K562 (cell line): ENCODE results near the gene CYP2A6. TPM values are rescaled to one million over a fixed set of nuclear protein-coding genes. Genes with fewer than 3 reads are reported as not detected.
A peak's percentile ranks its signal among the peaks of the same experiment; 100 is the strongest.

Source experiments
- ATAC-seq: fragments of 200-7000 bp; cut with Tn5 transposase; 3 replicates; pipeline ENCODE4 v1.9.1; 2020; ENCODE audit warnings: moderate library complexity
- BruUV-seq: library from RNA; stranded (reverse); fragments of 400-500 nt; replicated peaks from 2 replicates; lab custom pipeline; 2021; lab: Mats Ljungman, UMichigan
- CTCF ChIA-PET: fragments of 300-600 bp; formaldehyde crosslinking; extraction: SDS; loops from one replicate; lab custom pipeline; 2021; ENCODE audit warnings: low intra/inter-chr PET ratio; lab: Yijun Ruan, JAX
- POLR2A ChIA-PET: fragments of 300-600, 350-650 bp; sonication (Branson Sonifier 250); formaldehyde crosslinking; extraction: SDS; loops from one replicate; lab custom pipeline; 2021; ENCODE audit warnings: antibody characterized with exemption, inconsistent platforms; lab: Yijun Ruan, JAX
- DNase-seq, 4 experiments: peaks; one replicate each; pipeline versions ENCODE4 v3.0.0 to v3.0.0-alpha.2; 2011 to 2018; ENCODE audit warnings: low spot score in 3 of 4, mixed read lengths in 3 of 4; ENCODE audit errors: extremely low read depth in 1 of 4
- FAIRE-seq: peaks from 2 replicates; lab custom pipeline; 2011; peaks lifted over from hg19 to GRCh38; lab: Jason Lieb, UNC
- H2AFZ ChIP-seq: 2 replicates; pipeline ENCODE4 v1.6.0; 2011; ENCODE audit warnings: low read depth, low read length, control low read depth, inconsistent platforms
- H3K27ac ChIP-seq: fragments of 200-600 bp; 3 replicates; pipeline ENCODE4 v1.8.0; 2011; ENCODE audit warnings: low read depth, mild to moderate bottlenecking, control low read depth, inconsistent platforms, low read length, moderate library complexity, mixed read lengths; ENCODE audit errors: extremely low read depth
- H3K27me3 ChIP-seq, 2 experiments: fragments of 300-600 bp in 1 of 2; 2 replicates in 1 of 2; 3 replicates in 1 of 2; pipeline versions ENCODE4 v1.6.0 to v1.8.0; 2011; ENCODE audit warnings: inconsistent platforms in 2 of 2, low read length in 2 of 2, mild to moderate bottlenecking in 1 of 2, mixed read lengths in 1 of 2, moderate library complexity in 1 of 2; ENCODE audit not compliant: control insufficient read depth in 2 of 2, insufficient read depth in 2 of 2
- H3K36me3 ChIP-seq: fragments of 300-600 bp; 3 replicates; pipeline ENCODE4 v1.8.0; 2011; ENCODE audit warnings: mild to moderate bottlenecking, low read length, inconsistent platforms; ENCODE audit not compliant: control insufficient read depth, insufficient read depth
- H3K4me1 ChIP-seq, 2 experiments: fragments of 200-600 bp in 1 of 2; replicated peaks in 1 of 2; 2 replicates in 1 of 2; 3 replicates in 1 of 2; pipeline versions ENCODE4 v1.5.1 to v1.8.0; 2011; ENCODE audit warnings: inconsistent platforms in 2 of 2, low read length in 2 of 2, mild to moderate bottlenecking in 1 of 2, mixed read lengths in 1 of 2, moderate library complexity in 1 of 2; ENCODE audit not compliant: control insufficient read depth in 2 of 2, insufficient read depth in 2 of 2
- H3K4me2 ChIP-seq: 2 replicates; pipeline ENCODE4 v1.6.1; 2011; ENCODE audit warnings: low read length, control low read depth, inconsistent platforms, mixed read lengths; ENCODE audit not compliant: insufficient read depth
- H3K4me3 ChIP-seq: fragments of 200-600 bp; sonication (generic), shearing (Covaris generic); 2 replicates; pipeline ENCODE4 v1.5.1; 2016; ENCODE audit warnings: control low read depth, inconsistent platforms
- H3K79me2 ChIP-seq: fragments of 200-600 bp; 3 replicates; pipeline ENCODE4 v1.8.0; 2011; ENCODE audit warnings: low read length, inconsistent platforms; ENCODE audit not compliant: control insufficient read depth, insufficient read depth
- H3K9ac ChIP-seq, 2 experiments: 2 replicates each; pipeline versions ENCODE4 v1.6.0 to v1.6.1; 2011; ENCODE audit warnings: low read depth in 2 of 2, low read length in 2 of 2, control low read depth in 1 of 2, inconsistent platforms in 1 of 2, mild to moderate bottlenecking in 1 of 2, mixed read lengths in 1 of 2; ENCODE audit not compliant: insufficient read depth in 1 of 2
- H3K9me1 ChIP-seq: one replicate; pipeline ENCODE4 v1.6.0; 2011; ENCODE audit warnings: inconsistent platforms, mild to moderate bottlenecking, low read length, moderate library complexity; ENCODE audit not compliant: control insufficient read depth, insufficient read depth
- H3K9me3 ChIP-seq: replicated peaks from 2 replicates; pipeline ENCODE4 v1.5.1; 2011; ENCODE audit warnings: low read depth, low read length, inconsistent platforms; ENCODE audit not compliant: control insufficient read depth, insufficient read depth
- H4K20me1 ChIP-seq: replicated peaks from 2 replicates; pipeline ENCODE4 v1.6.1; 2011; ENCODE audit warnings: low read length, inconsistent platforms, mixed read lengths; ENCODE audit not compliant: control insufficient read depth, insufficient read depth
- ETS2 ChIP-seq: IDR thresholded peaks from 2 replicates; pipeline ENCODE4 v1.6.1; 2016; ENCODE audit warnings: borderline replicate concordance, missing genetic modification characterization, mild to moderate bottlenecking, moderate library complexity, missing compliant biosample characterization; ENCODE audit not compliant: poor library complexity, severe bottlenecking
- FOXP1 ChIP-seq: sonication (generic); formaldehyde crosslinking; IDR thresholded peaks from 2 replicates; pipeline ENCODE4 v1.8.0; 2022; ENCODE audit warnings: mild to moderate bottlenecking, missing genetic modification reagents
- HMBOX1 ChIP-seq: sonication (generic); IDR thresholded peaks from 2 replicates; pipeline ENCODE4 v1.6.1; 2016
- JUNB ChIP-seq: fragments of 450-650 bp; formaldehyde crosslinking; conservative IDR thresholded peaks from 2 replicates; pipeline ENCODE4 v1.4.0; 2020; ENCODE audit warnings: mild to moderate bottlenecking
- MCM3 ChIP-seq: fragments of 450-650 bp; IDR thresholded peaks from 2 replicates; pipeline ENCODE4 v1.6.1; 2016
- NONO ChIP-seq, 2 experiments: fragments of 200-400 bp in 1 of 2; fragments of 450-650 bp in 1 of 2; formaldehyde crosslinking in 1 of 2; IDR thresholded peaks; 2 replicates each; pipeline ENCODE4 v1.6.1; 2017; ENCODE audit warnings: low read depth in 2 of 2, mild to moderate bottlenecking in 2 of 2, moderate library complexity in 2 of 2, low read length in 1 of 2
- NR4A1 ChIP-seq, 2 experiments: fragments of 250-450 bp in 1 of 2; fragments of 450-650 bp in 1 of 2; sonication (Bioruptor Pico) in 1 of 2; IDR thresholded peaks; 2 replicates each; pipeline versions ENCODE4 v1.4.0 to v1.6.1; 2016 to 2020; ENCODE audit warnings: mild to moderate bottlenecking in 2 of 2, missing compliant biosample characterization in 1 of 2, missing genetic modification characterization in 1 of 2, moderate library complexity in 1 of 2
- SP2 ChIP-seq: IDR thresholded peaks from 2 replicates; pipeline ENCODE4 v1.6.1; 2011; ENCODE audit warnings: mild to moderate bottlenecking, low read depth, low read length, moderate library complexity; ENCODE audit not compliant: poor library complexity, severe bottlenecking; ENCODE audit errors: extremely low read depth
- TAF1 ChIP-seq: IDR thresholded peaks from 2 replicates; pipeline ENCODE4 v1.6.1; 2011; ENCODE audit warnings: mild to moderate bottlenecking, low read length, moderate library complexity; ENCODE audit not compliant: insufficient read depth, control insufficient read depth, severe bottlenecking; ENCODE audit errors: extremely low read depth
- TAF9B ChIP-seq: fragments of 450-650 bp; IDR thresholded peaks from 2 replicates; pipeline ENCODE4 v1.6.1; 2018; ENCODE audit warnings: mild to moderate bottlenecking; ENCODE audit not compliant: partially characterized antibody
- ZBTB11 ChIP-seq, 3 experiments: fragments of 200-800 bp in 1 of 3; fragments of 250-450 bp in 1 of 3; fragments of 450-650 bp in 1 of 3; sonication (Bioruptor Pico) in 1 of 3; sonication (Bioruptor generic) in 1 of 3; formaldehyde crosslinking in 1 of 3; IDR thresholded peaks; 2 replicates each; pipeline versions ENCODE4 v1.6.1 to v1.8.0; 2016 to 2022; ENCODE audit warnings: mild to moderate bottlenecking in 2 of 3, missing genetic modification characterization in 2 of 3, missing compliant biosample characterization in 1 of 3, moderate library complexity in 1 of 3
- ZNF277 ChIP-seq: fragments of 250-450 bp; sonication (Bioruptor Pico); IDR thresholded peaks from 2 replicates; pipeline ENCODE4 v1.8.0; 2022; ENCODE audit warnings: inconsistent platforms, mild to moderate bottlenecking, moderate library complexity, borderline replicate concordance
- ZNF780A ChIP-seq: fragments of 250-450 bp; sonication (Bioruptor Pico); IDR thresholded peaks from 2 replicates; pipeline ENCODE4 v1.5.0; 2021; ENCODE audit warnings: mild to moderate bottlenecking
- ZZZ3 ChIP-seq: fragments of 450-650 bp; IDR thresholded peaks from 2 replicates; pipeline ENCODE4 v1.6.1; 2016; ENCODE audit warnings: antibody characterized with exemption, mild to moderate bottlenecking, moderate library complexity
- WGBS: fragments of 100-300 bp; shearing (Covaris generic); methylation state at CpG from one replicate; pipeline ENCODE4 v1.1.6; 2016; ENCODE audit warnings: low coverage, mixed read lengths; ENCODE audit not compliant: insufficient coverage; ENCODE audit errors: missing lambda C conversion rate; 5-methylcytosine and 5-hydroxymethylcytosine counted together
- in situ Hi-C: fragments of 300-500 bp; cut with MboI; formaldehyde crosslinking; loops from 4 replicates; pipeline ENCODE4 v1.15.0; 2018; ENCODE audit warnings: inconsistent platforms, mixed read lengths
- intact Hi-C: fragments of 100-400 bp; cut with micrococcal nuclease; formaldehyde crosslinking; loops from 2 replicates; pipeline ENCODE4 v1.14.2; 2022
- polyA plus RNA-seq, 8 experiments: library from polyadenylated mRNA; depleted of rRNA in 4 of 8; stranded (reverse) in 5 of 8; unstranded in 3 of 8; fragments of >200 nt; fragmentation: Nextera tagmentation in 2 of 8; fragmentation: Illumina TruSeq in 1 of 8; extraction: Ambion mirVana in 2 of 8; extraction: Trizol in 1 of 8; gene quantifications; 2 replicates each; pipeline versions ENCODE4 v1.2.1 to v1.2.3, GENCODE V29; 2011 to 2014; ENCODE audit warnings: inconsistent platforms in 1 of 8, missing spikeins in 1 of 8
- total RNA-seq, 7 experiments: library from RNA; depleted of rRNA in 6 of 7; stranded (reverse); fragments of >200 nt in 6 of 7; fragmentation: Illumina TruSeq in 2 of 7; extraction: Trizol in 2 of 7; gene quantifications; 2 replicates each; pipeline versions ENCODE4 v1.2.1 to v1.2.3, GENCODE V29; 2011 to 2021; ENCODE audit warnings: low replicate concordance in 1 of 7

CYP2A6 gene
- total and polyA plus RNA-seq, 9 of the 15 experiments (the other 6 are each of a cell fraction or from before 2014, with no cell fraction given) = 0.31 TPM; not detected in 8

- no peak overlapping the region for H3K4me3 ChIP-seq
- WGBS = 31% methylated on average over 7 of the region's 7 CpGs
- POLR2A ChIA-PET = no interaction called here
- intact Hi-C loops = no loop called here
- no peak for FAIRE-seq
- no peak for ATAC-seq
- no peaks in the 10 kb centered on the region for H3K79me2 ChIP-seq
- H3K27ac ChIP-seq = peak overlapping the region; percentile 90
- CTCF ChIA-PET = no interaction called here
- 0 out of 3 replicates have a peak, but pooled peaks cover 3% of the 10 kb centered on the region for H3K36me3 ChIP-seq
- H3K4me2 ChIP-seq = no peak overlapping the region
- peak overlapping the region in 1 of 2 experiments; percentile 37; a peak in 2 of 4 replicates for H3K9ac ChIP-seq
- no TSS peak for BruUV-seq
- H3K9me3 ChIP-seq = no peaks in the 10 kb centered on the region
- no peaks in the 10 kb centered on the region for H3K9me1 ChIP-seq
- DNase-seq = peak in 1 of 4 experiments; percentile 30
- H2AFZ ChIP-seq = peak overlapping the region; percentile 78
- no peaks in the 10 kb centered on the region for H4K20me1 ChIP-seq
- peaks cover 25% of the 10 kb centered on the region in 2 experiments for H3K4me1 ChIP-seq
- no peaks in the 10 kb centered on the region for H3K27me3 ChIP-seq
- in situ Hi-C loops = no loop called here
- TF ChIP-seq SP2 (no peak), JUNB (CRISPR knock-in tag) (no peak), HMBOX1 (no peak), ETS2 (no peak), MCM3 (no peak), TAF1 (no peak), ZBTB11 (CRISPR knock-in tag; IDR thresholded peaks at IDR 0.05) (no peak; a peak in 1 of 6 replicates), ZNF780A (CRISPR knock-in tag) (no peak), TAF9B (no peak), NR4A1 (CRISPR knock-in tag; IDR thresholded peaks at IDR 0.05) (no peak), NR4A1 (tag; IDR thresholded peaks at IDR 0.05) (no peak), FOXP1 (CRISPR knock-in tag) (no peak), ZZZ3 (no peak), NONO (IDR thresholded peaks at IDR 0.05; ENCODE audit: low read depth in 2 of 2, low read length in 1 of 2) (no peak), ZNF277 (CRISPR knock-in tag) (no peak)
These were observed 18.5 kb downstream of the CYP2A6 start for GRCh38 chr19:40831502-40832430.
